GM12891 (cell line): ENCODE results near the gene CENPT.
"Not testable (repeated sequence)": the region's sequence is repeated elsewhere in the genome, so short reads cannot be mapped to it uniquely, and the experiment has no call there.

Experiments used
- DNase-seq: peaks from one replicate; pipeline ENCODE4 v3.0.0; 2011; ENCODE audit warnings: low spot score; ENCODE audit not compliant: insufficient read length
- FAIRE-seq: peaks from 2 replicates; lab custom pipeline; 2011; peaks lifted over from hg19 to GRCh38; lab: Jason Lieb, UNC
- PAX5 ChIP-seq: IDR thresholded peaks from 2 replicates; pipeline ENCODE4 v1.6.1; 2011; ENCODE audit warnings: low read length, moderate library complexity, mild to moderate bottlenecking; ENCODE audit not compliant: insufficient read depth, severe bottlenecking
- POLR2A ChIP-seq: IDR thresholded peaks from 2 replicates; pipeline ENCODE4 v1.6.1; 2011; ENCODE audit warnings: low read depth, low read length, control low read depth
- POLR2AphosphoS5 ChIP-seq: IDR thresholded peaks from 2 replicates; pipeline ENCODE4 v1.6.1; 2011; ENCODE audit warnings: low read depth, low read length, control low read depth
- POU2F2 ChIP-seq: IDR thresholded peaks from 2 replicates; pipeline ENCODE4 v1.6.1; 2011; ENCODE audit warnings: low read depth, mild to moderate bottlenecking, control low read depth, low read length, moderate library complexity
- SPI1 ChIP-seq: IDR thresholded peaks from 2 replicates; pipeline ENCODE4 v1.6.1; 2011; ENCODE audit warnings: low read depth, low read length, control low read depth
- TAF1 ChIP-seq: IDR thresholded peaks from 2 replicates; pipeline ENCODE4 v1.6.1; 2011; ENCODE audit warnings: low read depth, low read length, control low read depth

Gene CENPT

GRCh38 chr16:67864594-67864993 lies 17.1 kb upstream of the CENPT start:
- FAIRE-seq (no peak), DNase-seq (no peak)
- TF ChIP-seq POLR2A: no peak
- no peak for TF ChIP-seq PAX5
- no peak for TF ChIP-seq POU2F2
- TF ChIP-seq TAF1: no peak
- no peak for TF ChIP-seq POLR2AphosphoS5
- TF ChIP-seq SPI1: no peak

- not testable (repeated sequence) for DNase-seq, FAIRE-seq
These were observed 16.6 kb upstream of the CENPT start for GRCh38 chr16:67864044-67864443.

DNA sequence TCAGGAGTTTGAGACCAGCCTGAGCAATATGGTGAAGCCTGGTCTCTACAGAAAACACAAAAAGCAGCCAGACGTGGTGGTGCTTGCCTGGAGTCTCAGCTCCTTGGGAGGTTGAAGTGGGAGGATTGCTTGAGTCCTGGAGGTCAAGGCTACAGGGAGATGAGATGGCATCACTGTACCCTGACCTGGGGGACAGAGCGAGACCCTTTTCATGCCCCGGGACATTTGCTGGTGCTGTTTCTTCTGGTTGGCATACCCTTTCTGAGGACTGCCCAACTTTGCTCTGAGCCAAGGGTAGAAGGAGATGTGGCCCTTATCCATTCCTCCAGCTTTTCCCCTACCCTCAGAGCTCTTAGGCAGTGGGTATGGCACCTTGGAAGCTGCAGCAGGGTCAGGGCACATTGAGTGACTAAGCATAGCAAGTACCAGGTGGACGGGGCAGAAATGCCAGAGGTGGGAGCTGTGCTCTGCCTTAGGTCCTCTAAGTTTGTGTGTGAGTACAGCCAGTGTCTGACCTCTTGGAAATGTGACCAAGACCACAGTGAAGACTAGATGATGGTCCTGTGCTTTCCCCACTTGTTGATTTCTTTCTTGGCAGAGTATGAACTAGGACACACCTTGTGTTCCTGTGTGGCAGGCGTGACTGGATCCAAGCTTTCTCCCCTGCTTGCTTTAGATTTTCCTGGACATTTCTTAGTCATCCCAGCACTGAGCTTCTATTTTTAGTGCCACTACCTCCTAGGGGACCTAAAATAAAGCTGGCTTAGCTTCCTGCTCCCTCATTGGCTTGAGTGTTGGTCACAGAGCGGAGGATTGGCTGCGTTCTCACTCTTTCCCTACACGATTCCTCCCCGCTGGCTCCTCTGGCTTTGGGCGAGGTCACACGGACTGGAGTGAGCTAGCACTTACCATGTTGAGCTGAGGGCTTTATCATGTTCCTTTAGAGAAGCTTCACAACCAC lies 15.4 kb upstream of the CENPT start:
- no peak for DNase-seq
- FAIRE-seq: no peak
- TF ChIP-seq TAF1: no peak
- TF ChIP-seq POU2F2: no peak

DNA sequence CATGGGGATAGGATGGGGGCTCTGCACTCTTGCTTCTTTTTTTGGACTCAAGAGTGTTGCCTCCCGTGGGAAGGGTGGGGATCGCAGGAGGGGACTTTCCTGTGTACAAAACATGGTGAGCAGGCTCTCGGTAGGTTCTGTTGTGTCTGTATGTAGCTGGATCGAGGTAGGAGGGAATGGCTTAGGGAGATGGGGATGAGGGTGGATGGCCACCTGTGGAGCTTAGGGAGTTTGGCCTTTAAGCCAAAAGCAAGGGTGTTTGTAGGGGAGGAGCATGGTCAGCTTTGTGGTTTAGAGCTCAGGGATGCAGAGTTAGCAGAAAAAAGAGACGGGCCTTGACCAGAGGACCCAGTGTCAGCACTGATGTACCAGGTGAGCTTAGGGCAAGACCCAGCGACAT lies 14.4 kb upstream of the CENPT start:
- no peak for DNase-seq
- no peak for FAIRE-seq
- TF ChIP-seq SPI1 (no peak), POU2F2 (no peak), POLR2AphosphoS5 (no peak), POLR2A (no peak), PAX5 (no peak), TAF1 (no peak)

DNA sequence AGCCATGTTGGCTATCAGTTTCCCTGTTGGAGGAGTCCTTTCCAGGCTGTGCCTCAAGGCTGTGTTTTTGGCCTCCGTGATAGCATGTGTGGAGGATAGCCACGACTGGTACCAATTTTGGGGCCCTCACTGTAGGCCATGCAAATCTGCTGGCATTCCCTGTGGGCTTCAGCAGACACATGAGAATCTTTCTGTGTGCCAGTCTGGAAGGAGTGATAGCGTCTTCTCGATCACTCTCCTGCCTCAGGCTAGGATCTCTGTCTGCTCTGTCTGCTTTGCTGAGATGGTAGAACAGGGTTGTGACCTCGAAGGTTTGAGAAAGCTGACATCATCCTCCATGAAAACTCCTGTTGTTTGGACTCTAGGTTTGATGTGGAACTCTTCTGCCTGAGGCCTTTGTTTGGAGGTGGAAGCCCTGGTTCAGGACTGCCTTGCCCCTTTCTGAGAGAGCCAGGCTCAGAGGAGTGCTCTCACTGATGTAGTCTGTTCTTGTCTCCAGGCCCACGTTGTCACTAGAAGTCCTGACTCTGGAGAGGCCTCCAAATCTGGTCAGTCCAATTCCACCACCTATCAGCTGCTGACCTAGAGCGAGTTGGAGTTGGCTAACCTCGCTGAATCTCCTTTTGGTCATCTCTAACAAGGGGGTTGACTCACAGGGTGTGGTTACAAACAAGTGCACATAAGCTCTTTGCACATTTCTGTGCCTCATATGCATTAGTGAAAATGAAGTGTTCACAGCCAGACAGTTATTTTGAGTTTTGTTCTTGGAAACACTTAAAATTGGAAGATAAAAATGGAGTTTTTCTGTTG lies 13.3 kb upstream of the CENPT start:
- TF ChIP-seq POLR2AphosphoS5 (no peak; the same call in 1 of the 2 replicates), SPI1 (no peak), POLR2A (no peak), PAX5 (no peak), TAF1 (no peak), POU2F2 (no peak)
- no peak for FAIRE-seq
- no peak for DNase-seq

DNA sequence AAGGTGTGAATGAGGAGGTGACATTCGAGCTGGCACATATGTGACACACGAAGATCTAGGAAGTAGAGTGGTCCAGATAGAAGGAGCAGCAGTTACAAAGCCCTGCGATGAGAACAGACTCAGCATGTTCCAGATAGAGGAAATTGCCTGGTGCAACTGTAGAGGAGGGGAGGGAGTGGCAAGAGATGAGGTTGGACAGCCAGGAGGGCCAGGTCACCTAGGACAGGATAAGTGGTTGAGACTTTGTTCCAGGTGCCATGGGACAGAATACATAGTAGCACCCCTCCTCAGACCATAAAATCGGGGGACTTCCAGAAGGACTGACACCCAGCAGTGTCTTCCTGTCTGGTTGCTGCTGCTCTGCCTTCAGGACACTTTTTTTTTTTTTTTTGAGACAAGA lies 11.0 kb upstream of the CENPT start:
- FAIRE-seq (no peak), DNase-seq (no peak)
- TF ChIP-seq POLR2AphosphoS5 (no peak), POLR2A (no peak), POU2F2 (no peak), SPI1 (no peak), PAX5 (no peak), TAF1 (no peak)

DNA sequence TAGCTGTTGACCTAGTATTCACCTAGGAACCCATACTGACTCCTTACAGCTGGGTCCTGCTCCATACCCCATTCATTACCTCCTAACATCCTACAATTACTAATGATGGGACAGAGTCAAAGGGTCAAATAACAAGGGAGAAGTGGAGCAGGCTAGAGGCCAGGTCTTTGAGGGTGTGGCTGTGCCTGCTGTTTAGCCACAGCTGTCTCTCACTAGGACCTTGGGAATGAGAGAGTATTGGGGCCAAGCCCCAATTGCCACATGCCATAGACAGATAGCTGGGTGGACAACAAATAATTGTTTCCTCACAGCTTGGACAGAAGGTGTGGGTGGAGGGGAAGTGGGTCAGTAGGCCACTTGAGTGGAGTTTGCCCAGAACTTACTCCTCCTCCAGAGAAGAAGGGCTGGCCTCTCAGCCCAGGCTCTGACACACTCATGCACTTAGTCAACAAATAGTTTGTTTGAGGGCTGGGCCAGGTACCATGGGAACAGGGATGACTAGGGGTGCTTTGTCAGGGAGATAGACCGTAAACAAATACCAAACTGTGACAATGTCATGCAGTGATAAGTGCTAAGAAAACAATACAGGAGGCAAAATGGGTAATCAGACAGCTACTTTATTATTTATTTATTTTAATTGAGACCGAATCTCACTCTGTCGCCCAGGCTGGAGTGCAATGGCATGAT lies 10.2 kb upstream of the CENPT start:
- FAIRE-seq: no peak
- DNase-seq: no peak
- peak; percentile 64 for TF ChIP-seq SPI1
- no peak for TF ChIP-seq PAX5

DNA sequence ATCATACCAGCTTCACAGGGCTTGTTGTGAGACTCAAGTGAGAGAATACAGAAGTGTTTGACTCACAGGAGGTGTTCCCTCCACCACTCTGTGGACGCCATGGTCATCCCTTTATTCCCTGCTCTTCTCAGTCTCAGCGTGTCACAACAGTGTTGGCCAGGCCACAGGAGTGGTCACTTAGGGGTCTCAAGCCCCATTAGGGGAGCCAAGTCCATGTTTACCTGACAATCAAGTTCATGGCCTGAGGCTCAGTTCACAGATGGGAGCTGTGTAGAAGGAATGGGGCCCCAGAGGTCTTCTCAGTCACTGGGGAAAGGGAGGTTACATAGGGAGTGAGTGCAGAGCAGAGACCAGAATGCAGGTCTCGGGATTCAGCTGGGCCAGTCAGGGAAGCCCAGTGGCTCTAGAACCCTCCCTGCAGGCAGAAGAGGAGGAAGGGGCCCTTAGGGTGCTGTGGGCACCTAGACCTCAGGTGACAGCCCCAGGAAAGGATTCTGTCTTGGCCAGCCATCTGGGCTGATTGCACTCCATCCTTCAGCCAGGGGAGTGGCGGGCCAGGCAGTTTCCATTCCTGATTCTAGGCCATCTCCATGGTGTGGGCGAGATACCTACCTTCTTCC lies 9.5 kb upstream of the CENPT start:
- no peak for DNase-seq
- no peak for FAIRE-seq
- TF ChIP-seq SPI1 (no peak), TAF1 (no peak), POLR2A (no peak), POLR2AphosphoS5 (no peak), PAX5 (no peak), POU2F2 (no peak)

- DNase-seq (no peak), FAIRE-seq (no peak)
- TF ChIP-seq POU2F2 (no peak), POLR2AphosphoS5 (no peak), SPI1 (no peak), PAX5 (no peak), TAF1 (no peak), POLR2A (no peak)
These were observed 8.3 kb upstream of the CENPT start for GRCh38 chr16:67855789-67856188.

GRCh38 chr16:67853670-67854069 lies 6.2 kb upstream of the CENPT start:
- DNase-seq: no peak
- no peak for TF ChIP-seq PAX5
- TF ChIP-seq SPI1: no peak
- no peak for TF ChIP-seq POLR2AphosphoS5
- TF ChIP-seq POLR2A: no peak
- TF ChIP-seq POU2F2: no peak
- TF ChIP-seq TAF1: no peak
- no peak for FAIRE-seq
